MM.1S (cell line): ENCODE data around the gene PLPP7.

ENCODE experiments used
- DNase-seq: peaks from one replicate; pipeline ENCODE4 v3.0.0-alpha.2; 2015
- H2AFZ ChIP-seq: fragments of 300-600 bp; sonication (generic); 2 replicates; pipeline ENCODE4 v1.6.0; 2016; ENCODE audit warnings: antibody characterized with exemption, low read length
- H3F3A ChIP-seq: fragments of 300-600 bp; sonication (generic); 2 replicates; pipeline ENCODE4 v1.6.1; 2016; ENCODE audit warnings: mild to moderate bottlenecking, antibody characterized with exemption, low read length, moderate library complexity, mixed read lengths; ENCODE audit not compliant: insufficient read depth
- H3K27ac ChIP-seq: fragments of 300-600 bp; sonication (generic); 2 replicates; pipeline ENCODE4 v1.5.1; 2016; ENCODE audit warnings: mild to moderate bottlenecking, low read length
- H3K27me3 ChIP-seq: fragments of 300-600 bp; sonication (generic); replicated peaks from 2 replicates; pipeline ENCODE4 v1.6.0; 2016; ENCODE audit warnings: low read length; ENCODE audit not compliant: insufficient read depth
- H3K36me3 ChIP-seq: fragments of 300-600 bp; sonication (generic); replicated peaks from 2 replicates; pipeline ENCODE4 v1.6.1; 2016; ENCODE audit warnings: mild to moderate bottlenecking, low read length, mixed read lengths; ENCODE audit not compliant: insufficient read depth
- H3K4me1 ChIP-seq: fragments of 300-600 bp; sonication (generic); 2 replicates; pipeline ENCODE4 v1.6.1; 2016; ENCODE audit warnings: low read length, mixed read lengths
- H3K4me2 ChIP-seq: fragments of 300-600 bp; sonication (generic); 2 replicates; pipeline ENCODE4 v1.6.0; 2016; ENCODE audit warnings: low read depth, low read length
- H3K4me3 ChIP-seq: fragments of 300-600 bp; sonication (generic); 2 replicates; pipeline ENCODE4 v1.5.1; 2016; ENCODE audit warnings: low read length, mixed read lengths
- H3K79me2 ChIP-seq: fragments of 300-600 bp; sonication (generic); 2 replicates; pipeline ENCODE4 v1.6.1; 2016; ENCODE audit warnings: mixed run types, low read length, mixed read lengths
- H3K9ac ChIP-seq: fragments of 300-600 bp; sonication (generic); 2 replicates; pipeline ENCODE4 v1.6.1; 2016; ENCODE audit warnings: low read length, mixed read lengths
- H3K9me2 ChIP-seq: fragments of 300-600 bp; sonication (generic); replicated peaks from 2 replicates; pipeline ENCODE4 v1.6.1; 2016; ENCODE audit warnings: mild to moderate bottlenecking, low read length, mixed read lengths; ENCODE audit not compliant: insufficient read depth
- H3K9me3 ChIP-seq: fragments of 300-600 bp; sonication (generic); replicated peaks from 2 replicates; pipeline ENCODE4 v1.6.1; 2016; ENCODE audit warnings: mild to moderate bottlenecking, low read length, mixed read lengths; ENCODE audit not compliant: insufficient read depth
- H4K20me1 ChIP-seq: fragments of 300-600 bp; sonication (generic); 2 replicates; pipeline ENCODE4 v1.6.1; 2016; ENCODE audit warnings: mild to moderate bottlenecking, low read length, moderate library complexity, mixed read lengths; ENCODE audit not compliant: insufficient read depth
- CTCF ChIP-seq: fragments of 300-600 bp; sonication (generic); IDR thresholded peaks from 2 replicates; pipeline ENCODE4 v1.5.1; 2016; ENCODE audit warnings: antibody characterized with exemption, low read length, mixed read lengths
- EZH2 ChIP-seq: fragments of 300-600 bp; sonication (generic); optimal IDR thresholded peaks from 2 replicates; pipeline ENCODE3; 2017; ENCODE audit warnings: low read depth, mild to moderate bottlenecking, antibody characterized with exemption, low read length, mixed read lengths
- EZH2phosphoT487 ChIP-seq: fragments of 300-600 bp; sonication (generic); IDR thresholded peaks from 2 replicates; pipeline ENCODE4 v1.6.1; 2018; ENCODE audit warnings: antibody characterized with exemption, low read length

PLPP7 gene

GRCh38 chr9:131319486-131319885, 30.0 kb downstream of the PLPP7 start:
- Histone ChIP-seq H3K4me3 (no peak overlapping the region), H3F3A (no peaks in the 10 kb centered on the region), H3K9ac (no peak overlapping the region), H3K4me2 (no peak overlapping the region), H4K20me1 (no peaks in the 10 kb centered on the region), H3K9me3 (no peaks in the 10 kb centered on the region), H3K27ac (no peak overlapping the region), H3K4me1 (no peaks in the 10 kb centered on the region), H3K36me3 (no peaks in the 10 kb centered on the region), H3K27me3 (peaks cover 18% of the 10 kb centered on the region), H2AFZ (no peak overlapping the region), H3K9me2 (no peaks in the 10 kb centered on the region), H3K79me2 (no peaks in the 10 kb centered on the region)
- TF ChIP-seq EZH2 (no peak), CTCF (no peak), EZH2phosphoT487 (no peak)
- no peak for DNase-seq

- peaks cover 15% of the 10 kb centered on the region for H3K27me3 ChIP-seq
- no peaks in the 10 kb centered on the region for H3K36me3 ChIP-seq
- no peaks in the 10 kb centered on the region for H3K4me1 ChIP-seq
- DNase-seq, result no peak
- no peak overlapping the region for H3K9ac ChIP-seq
- TF ChIP-seq EZH2phosphoT487 (no peak), EZH2 (no peak), CTCF (no peak)
- H3F3A ChIP-seq, result no peaks in the 10 kb centered on the region
- no peak overlapping the region for H3K4me2 ChIP-seq
- no peaks in the 10 kb centered on the region for H3K9me3 ChIP-seq
- no peaks in the 10 kb centered on the region for H4K20me1 ChIP-seq
- no peak overlapping the region for H3K27ac ChIP-seq
- H3K79me2 ChIP-seq, result no peaks in the 10 kb centered on the region
- no peaks in the 10 kb centered on the region for H3K9me2 ChIP-seq
- H3K4me3 ChIP-seq, result no peak overlapping the region
- H2AFZ ChIP-seq, result no peak overlapping the region
Measured at GRCh38 chr9:131320031-131320685, 30.6 kb downstream of the PLPP7 start.

- H3K27ac ChIP-seq, result no peak overlapping the region
- no peaks in the 10 kb centered on the region for H3K36me3 ChIP-seq
- H3K9me2 ChIP-seq, result no peaks in the 10 kb centered on the region
- no peaks in the 10 kb centered on the region for H4K20me1 ChIP-seq
- no peak overlapping the region for H3K4me2 ChIP-seq
- H3K27me3 ChIP-seq, result no peaks in the 10 kb centered on the region
- H3K9me3 ChIP-seq, result no peaks in the 10 kb centered on the region
- no peaks in the 10 kb centered on the region for H3K4me1 ChIP-seq
- H3K79me2 ChIP-seq, result no peaks in the 10 kb centered on the region
- H3K9ac ChIP-seq, result no peak overlapping the region
- H3F3A ChIP-seq, result no peaks in the 10 kb centered on the region
- no peak for DNase-seq
- TF ChIP-seq EZH2 (no peak), CTCF (no peak), EZH2phosphoT487 (no peak)
- H3K4me3 ChIP-seq, result no peak overlapping the region
- H2AFZ ChIP-seq, result no peak overlapping the region
Measured at GRCh38 chr9:131323629-131324028, 34.1 kb downstream of the PLPP7 start.
